Fibroblast of villous mesenchyme (primary cell): ENCODE results near the gene GPAM. TPM values are rescaled to one million over a fixed set of nuclear protein-coding genes. Genes with fewer than 3 reads are reported as not detected.
"Not testable (repeated sequence)": the region's sequence is repeated elsewhere in the genome, so short reads cannot be mapped to it uniquely, and the experiment has no call there.

Source experiments
- DNase-seq: peaks from one replicate; pipeline ENCODE4 v3.0.0-alpha.2; 2010; ENCODE audit warnings: low read depth
- H3K4me3 ChIP-seq: 2 replicates; pipeline ENCODE4 v1.5.1; 2011; ENCODE audit warnings: low read depth, mild to moderate bottlenecking, low read length
- CTCF ChIP-seq: IDR thresholded peaks from 2 replicates; pipeline ENCODE4 v1.5.1; 2012; ENCODE audit warnings: low read depth, mild to moderate bottlenecking, low read length; ENCODE audit not compliant: insufficient read depth
- total RNA-seq: library from RNA; depleted of rRNA; stranded (reverse); fragments of >200 nt; gene quantifications from 2 replicates; pipeline ENCODE4 v1.2.3, GENCODE V29; 2012

Gene GPAM
- total RNA-seq, 1 donor: 12.5 TPM

GRCh38 chr10:112122827-112123226 lies 60.7 kb downstream of the GPAM start:
- DNase-seq: no peak
- TF ChIP-seq CTCF: no peak
- no peak overlapping the region for H3K4me3 ChIP-seq

GRCh38 chr10:112120491-112120890 lies 63.1 kb downstream of the GPAM start:
- DNase-seq: no peak
- no peak overlapping the region for H3K4me3 ChIP-seq
- no peak for TF ChIP-seq CTCF

GRCh38 chr10:112115781-112116385 lies 67.7 kb downstream of the GPAM start:
- DNase-seq: peak; percentile 16
- peak; percentile 78 for TF ChIP-seq CTCF
- H3K4me3 ChIP-seq: no peak overlapping the region

GRCh38 chr10:112109779-112110178 lies 73.8 kb downstream of the GPAM start:
- not testable (repeated sequence) for H3K4me3 ChIP-seq, DNase-seq

Other genes with a start within 250 kb of the GPAM start
- gene TECTB, start 99.6 kb upstream of the GPAM start, total RNA-seq: not detected in 2 replicates
- gene ACSL5, start 190.4 kb upstream of the GPAM start, total RNA-seq: 3.5 and 8.6 TPM in 2 replicates